Hepatocyte (in vitro differentiated cells): ENCODE data around the gene MYL1.

Experiments
- EZH2 ChIP-seq: fragments of 200-600 bp; sonication (generic); IDR thresholded peaks from 2 replicates; pipeline ENCODE4 v1.6.1; 2016; ENCODE audit warnings: antibody characterized with exemption, mild to moderate bottlenecking, borderline replicate concordance
- TF ChIP-seq, protein P1 (sequence below): fragments of 200-600 bp; sonication (generic); IDR thresholded peaks from 2 replicates; pipeline ENCODE4 v1.5.1; 2016; ENCODE audit warnings: antibody characterized with exemption, mild to moderate bottlenecking; ENCODE audit not compliant: poor library complexity

DNA sequence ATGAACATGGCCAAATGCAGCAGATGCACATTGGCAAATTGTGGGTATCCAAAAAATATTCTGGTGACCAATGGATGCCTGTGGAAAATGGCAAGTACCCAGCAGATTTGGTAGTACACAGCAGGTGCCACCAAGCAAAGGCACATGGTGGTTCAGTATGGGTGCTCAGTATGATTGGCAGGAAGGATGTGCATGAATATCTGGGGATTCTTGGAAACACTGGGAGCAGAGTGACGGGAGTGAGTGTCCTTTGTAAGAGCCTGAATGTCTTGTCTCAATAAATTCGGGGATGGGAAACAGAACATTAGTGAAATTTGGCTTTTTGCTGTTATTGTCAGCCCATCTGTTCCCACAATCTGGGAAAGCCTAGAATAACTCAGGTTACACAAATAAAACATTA, 52.9 kb downstream of the MYL1 start:
- TF ChIP-seq, protein P1, sequence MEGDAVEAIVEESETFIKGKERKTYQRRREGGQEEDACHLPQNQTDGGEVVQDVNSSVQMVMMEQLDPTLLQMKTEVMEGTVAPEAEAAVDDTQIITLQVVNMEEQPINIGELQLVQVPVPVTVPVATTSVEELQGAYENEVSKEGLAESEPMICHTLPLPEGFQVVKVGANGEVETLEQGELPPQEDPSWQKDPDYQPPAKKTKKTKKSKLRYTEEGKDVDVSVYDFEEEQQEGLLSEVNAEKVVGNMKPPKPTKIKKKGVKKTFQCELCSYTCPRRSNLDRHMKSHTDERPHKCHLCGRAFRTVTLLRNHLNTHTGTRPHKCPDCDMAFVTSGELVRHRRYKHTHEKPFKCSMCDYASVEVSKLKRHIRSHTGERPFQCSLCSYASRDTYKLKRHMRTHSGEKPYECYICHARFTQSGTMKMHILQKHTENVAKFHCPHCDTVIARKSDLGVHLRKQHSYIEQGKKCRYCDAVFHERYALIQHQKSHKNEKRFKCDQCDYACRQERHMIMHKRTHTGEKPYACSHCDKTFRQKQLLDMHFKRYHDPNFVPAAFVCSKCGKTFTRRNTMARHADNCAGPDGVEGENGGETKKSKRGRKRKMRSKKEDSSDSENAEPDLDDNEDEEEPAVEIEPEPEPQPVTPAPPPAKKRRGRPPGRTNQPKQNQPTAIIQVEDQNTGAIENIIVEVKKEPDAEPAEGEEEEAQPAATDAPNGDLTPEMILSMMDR = no peak
- TF ChIP-seq EZH2 = no peak
